ENCODE data around the gene PCDHA4.

DNA sequence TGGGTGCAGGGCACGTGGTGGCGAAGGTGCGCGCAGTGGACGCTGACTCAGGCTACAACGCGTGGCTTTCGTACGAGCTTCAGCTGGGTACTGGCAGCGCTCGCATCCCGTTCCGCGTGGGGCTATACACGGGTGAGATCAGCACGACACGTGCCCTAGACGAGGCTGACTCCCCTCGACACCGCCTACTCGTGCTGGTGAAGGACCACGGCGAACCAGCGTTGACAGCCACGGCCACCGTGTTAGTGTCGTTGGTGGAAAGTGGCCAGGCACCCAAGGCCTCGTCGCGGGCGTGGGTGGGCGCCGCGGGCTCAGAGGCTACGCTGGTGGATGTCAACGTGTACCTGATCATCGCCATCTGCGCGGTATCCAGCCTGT lies 10.2 kb upstream of the PCDHA4 start:
- TF ChIP-seq, protein P1, sequence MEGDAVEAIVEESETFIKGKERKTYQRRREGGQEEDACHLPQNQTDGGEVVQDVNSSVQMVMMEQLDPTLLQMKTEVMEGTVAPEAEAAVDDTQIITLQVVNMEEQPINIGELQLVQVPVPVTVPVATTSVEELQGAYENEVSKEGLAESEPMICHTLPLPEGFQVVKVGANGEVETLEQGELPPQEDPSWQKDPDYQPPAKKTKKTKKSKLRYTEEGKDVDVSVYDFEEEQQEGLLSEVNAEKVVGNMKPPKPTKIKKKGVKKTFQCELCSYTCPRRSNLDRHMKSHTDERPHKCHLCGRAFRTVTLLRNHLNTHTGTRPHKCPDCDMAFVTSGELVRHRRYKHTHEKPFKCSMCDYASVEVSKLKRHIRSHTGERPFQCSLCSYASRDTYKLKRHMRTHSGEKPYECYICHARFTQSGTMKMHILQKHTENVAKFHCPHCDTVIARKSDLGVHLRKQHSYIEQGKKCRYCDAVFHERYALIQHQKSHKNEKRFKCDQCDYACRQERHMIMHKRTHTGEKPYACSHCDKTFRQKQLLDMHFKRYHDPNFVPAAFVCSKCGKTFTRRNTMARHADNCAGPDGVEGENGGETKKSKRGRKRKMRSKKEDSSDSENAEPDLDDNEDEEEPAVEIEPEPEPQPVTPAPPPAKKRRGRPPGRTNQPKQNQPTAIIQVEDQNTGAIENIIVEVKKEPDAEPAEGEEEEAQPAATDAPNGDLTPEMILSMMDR (IDR thresholded peaks at IDR 0.05) = no peak
- TF ChIP-seq POLR2A (IDR thresholded peaks at IDR 0.05) = no peak

All from body of pancreas (tissue), 4 donors.